ENCODE results near the gene SLC1A5. TPM values are rescaled to one million over a fixed set of nuclear protein-coding genes. Genes with fewer than 3 reads are reported as not detected.
A peak's percentile ranks its signal among the peaks of the same experiment; 100 is the strongest.

Gene SLC1A5
- total RNA-seq, 3 donors from 2014 or later (not counting 1 experiment from before 2014, with no cell fraction given): 11.2 to 23.1 (median 18.9) TPM

GRCh38 chr19:46755077-46755852, 33.1 kb downstream of the SLC1A5 start:
- WGBS (ENCODE audit: insufficient coverage): 94% methylated on average over 39 of the region's 39 CpGs
- peak in 1 of 2 donors; percentile 6 for DNase-seq

GRCh38 chr19:46753420-46754155, 34.8 kb downstream of the SLC1A5 start:
- Mint-ChIP-seq H3K27me3 (ENCODE audit: low read depth in 2 of 2) (no peaks in the 10 kb centered on the region), H3K4me3 (no peak overlapping the region), H3K27ac (no peak overlapping the region), H3K4me1 (peaks cover 3 to 14% of the 10 kb centered on the region in 2 donors), H3K36me3 (no peaks in the 10 kb centered on the region), H3K9me3 (no peaks in the 10 kb centered on the region)
- no peaks in the 10 kb centered on the region for H3K9me3 ChIP-seq (ENCODE audit: control insufficient read depth, insufficient read depth, low read length)
- TF ChIP-seq CTCF (IDR thresholded peaks at IDR 0.05): peak; percentile 58
- 28% methylated on average over 4 of the region's 4 CpGs for WGBS (ENCODE audit: insufficient coverage)
- H3K36me3 ChIP-seq (ENCODE audit: control insufficient read depth, insufficient read depth, low read length): no peaks in the 10 kb centered on the region
- H3K4me1 ChIP-seq (ENCODE audit: control insufficient read depth, insufficient read depth, low read length): peaks cover 15% of the 10 kb centered on the region
- no peak overlapping the region for H3K27ac ChIP-seq (ENCODE audit: low read length)
- ATAC-seq (peak; percentile 77 to 89 (median 78)), DNase-seq (peak; percentile 54 to 85)
- H3K4me3 ChIP-seq (ENCODE audit: low read length): no peak overlapping the region
- no peaks in the 10 kb centered on the region for H3K27me3 ChIP-seq (ENCODE audit: control insufficient read depth, insufficient read depth, low read length)
- intact Hi-C loops (cut with micrococcal nuclease): no loop called here

More at GRCh38 chr19:46755077-46755852, 33.1 kb downstream of the SLC1A5 start:
- Histone ChIP-seq H3K4me3 (ENCODE audit: low read length) (no peak overlapping the region), H3K36me3 (ENCODE audit: control insufficient read depth, insufficient read depth, low read length) (no peaks in the 10 kb centered on the region), H3K9me3 (ENCODE audit: control insufficient read depth, insufficient read depth, low read length) (no peaks in the 10 kb centered on the region), H3K27me3 (ENCODE audit: control insufficient read depth, insufficient read depth, low read length) (no peaks in the 10 kb centered on the region), H3K27ac (ENCODE audit: low read length) (no peak overlapping the region), H3K4me1 (ENCODE audit: control insufficient read depth, insufficient read depth, low read length) (peaks cover 15% of the 10 kb centered on the region)
- Mint-ChIP-seq H3K4me1 (peaks cover 0 to 12% of the 10 kb centered on the region in 2 donors), H3K36me3 (no peaks in the 10 kb centered on the region), H3K27ac (no peak overlapping the region), H3K27me3 (ENCODE audit: low read depth in 2 of 2) (no peaks in the 10 kb centered on the region), H3K9me3 (no peaks in the 10 kb centered on the region), H3K4me3 (no peak overlapping the region)
- no peak for TF ChIP-seq CTCF (IDR thresholded peaks at IDR 0.05)
- ATAC-seq: no peak
- intact Hi-C loops (cut with micrococcal nuclease): no loop called here

- H3K4me1 Mint-ChIP-seq: peaks cover 20 to 33% of the 10 kb centered on the region in 2 donors
- H3K27me3 ChIP-seq (ENCODE audit: control insufficient read depth, insufficient read depth, low read length): no peaks in the 10 kb centered on the region
- H3K27ac ChIP-seq (ENCODE audit: low read length): no peak overlapping the region
- DNase-seq (peak; percentile 67 to 84), ATAC-seq (no peak)
- peak overlapping the region; percentile 58 to 73 for H3K27ac Mint-ChIP-seq
- H3K4me3 ChIP-seq (ENCODE audit: low read length): no peak overlapping the region
- H3K36me3 Mint-ChIP-seq: no peaks in the 10 kb centered on the region
- intact Hi-C loops (cut with micrococcal nuclease): no loop called here
- peaks cover 27% of the 10 kb centered on the region for H3K4me1 ChIP-seq (ENCODE audit: control insufficient read depth, insufficient read depth, low read length)
- TF ChIP-seq CTCF (IDR thresholded peaks at IDR 0.05): peak; percentile 57
- 84% methylated on average over 21 of the region's 21 CpGs for WGBS (ENCODE audit: insufficient coverage)
- H3K27me3 Mint-ChIP-seq (ENCODE audit: low read depth in 2 of 2): no peaks in the 10 kb centered on the region
- no peaks in the 10 kb centered on the region for H3K9me3 ChIP-seq (ENCODE audit: control insufficient read depth, insufficient read depth, low read length)
- no peaks in the 10 kb centered on the region for H3K36me3 ChIP-seq (ENCODE audit: control insufficient read depth, insufficient read depth, low read length)
- H3K9me3 Mint-ChIP-seq: no peaks in the 10 kb centered on the region
- peak overlapping the region; percentile 82 for H3K4me3 Mint-ChIP-seq
Observed at GRCh38 chr19:46748325-46749109, 39.9 kb downstream of the SLC1A5 start.

Measured in natural killer cell (primary cell).